ENCODE data around the gene USP6NL. TPM values are rescaled to one million over a fixed set of nuclear protein-coding genes. Genes with fewer than 3 reads are reported as not detected.

The USP6NL gene
- total RNA-seq, 4 donors from 2014 or later, result 10.4 to 14.9 (median 13.2) TPM

DNA sequence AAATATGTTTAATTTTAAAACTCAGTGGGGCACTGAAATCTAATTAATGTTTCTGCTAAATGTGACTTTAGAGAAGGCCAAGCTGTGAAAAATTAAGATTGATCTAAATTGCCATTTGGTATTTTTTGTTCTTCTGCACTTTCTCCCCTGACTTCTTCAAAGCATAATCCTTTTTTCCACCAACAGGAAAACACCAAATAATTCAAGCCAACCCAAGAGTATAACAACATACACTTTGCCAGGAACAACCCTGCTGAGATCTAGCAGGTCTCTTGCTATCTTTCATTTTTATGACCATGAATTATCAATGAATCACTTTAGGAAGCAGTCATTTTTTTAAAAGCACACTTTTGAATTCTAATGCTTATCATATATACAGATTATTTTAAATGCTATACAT lies 100.1 kb downstream of the USP6NL start:
- Histone ChIP-seq H3K27me3 (no peaks in the 10 kb centered on the region), H3K27ac (replicated peaks in 1 of 4) (no peak overlapping the region), H3K9me3 (no peaks in the 10 kb centered on the region), H3K4me1 (peaks cover 0 to 8% (median 0%) of the 10 kb centered on the region in 4 donors), H3K4me3 (no peak overlapping the region), H3K36me3 (peaks cover 0 to 11% (median 0%) of the 10 kb centered on the region in 4 donors)
- intact Hi-C loops (cut with DNase I), result no loop called here
- TF ChIP-seq, protein P1, sequence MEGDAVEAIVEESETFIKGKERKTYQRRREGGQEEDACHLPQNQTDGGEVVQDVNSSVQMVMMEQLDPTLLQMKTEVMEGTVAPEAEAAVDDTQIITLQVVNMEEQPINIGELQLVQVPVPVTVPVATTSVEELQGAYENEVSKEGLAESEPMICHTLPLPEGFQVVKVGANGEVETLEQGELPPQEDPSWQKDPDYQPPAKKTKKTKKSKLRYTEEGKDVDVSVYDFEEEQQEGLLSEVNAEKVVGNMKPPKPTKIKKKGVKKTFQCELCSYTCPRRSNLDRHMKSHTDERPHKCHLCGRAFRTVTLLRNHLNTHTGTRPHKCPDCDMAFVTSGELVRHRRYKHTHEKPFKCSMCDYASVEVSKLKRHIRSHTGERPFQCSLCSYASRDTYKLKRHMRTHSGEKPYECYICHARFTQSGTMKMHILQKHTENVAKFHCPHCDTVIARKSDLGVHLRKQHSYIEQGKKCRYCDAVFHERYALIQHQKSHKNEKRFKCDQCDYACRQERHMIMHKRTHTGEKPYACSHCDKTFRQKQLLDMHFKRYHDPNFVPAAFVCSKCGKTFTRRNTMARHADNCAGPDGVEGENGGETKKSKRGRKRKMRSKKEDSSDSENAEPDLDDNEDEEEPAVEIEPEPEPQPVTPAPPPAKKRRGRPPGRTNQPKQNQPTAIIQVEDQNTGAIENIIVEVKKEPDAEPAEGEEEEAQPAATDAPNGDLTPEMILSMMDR (IDR thresholded peaks at IDR 0.05), result no peak
- TF ChIP-seq POLR2A (IDR thresholded peaks at IDR 0.05; ENCODE audit: low read depth), result no peak
- TF ChIP-seq EP300 (IDR thresholded peaks at IDR 0.05), result no peak
- TF ChIP-seq POLR2AphosphoS5 (IDR thresholded peaks at IDR 0.05), result no peak
- DNase-seq (ENCODE audit: extremely low spot score), result no peak

DNA sequence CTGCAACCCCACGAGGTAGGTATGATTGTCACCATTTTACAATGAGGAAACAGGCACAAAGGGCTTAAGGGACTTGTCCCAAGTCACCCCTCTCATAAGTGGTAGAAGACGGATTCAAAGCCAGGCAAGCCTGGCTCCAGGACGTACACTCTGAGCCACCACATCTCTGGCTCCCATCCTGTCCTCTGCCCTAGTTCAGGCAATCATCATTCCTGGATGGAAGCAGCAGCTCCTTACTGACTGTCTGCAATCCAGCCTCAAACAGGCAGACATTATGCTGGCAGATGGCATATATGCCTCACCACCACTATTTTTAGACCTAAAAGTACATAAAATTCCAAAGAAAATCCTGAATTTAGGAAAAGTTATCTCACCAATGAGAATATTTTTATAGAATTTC lies 100.7 kb downstream of the USP6NL start:
- no peak for TF ChIP-seq POLR2A (IDR thresholded peaks at IDR 0.05; ENCODE audit: low read depth)
- TF ChIP-seq, protein P1 (IDR thresholded peaks at IDR 0.05), result no peak
- no peak for TF ChIP-seq EP300 (IDR thresholded peaks at IDR 0.05)
- TF ChIP-seq POLR2AphosphoS5 (IDR thresholded peaks at IDR 0.05), result no peak
- H3K27me3 ChIP-seq, result no peaks in the 10 kb centered on the region
- WGBS, result 76% methylated on average over 3 of the region's 3 CpGs
- H3K4me1 ChIP-seq, result peaks cover 0 to 8% (median 0%) of the 10 kb centered on the region in 4 donors
- H3K36me3 ChIP-seq, result peaks cover 0 to 11% (median 0%) of the 10 kb centered on the region in 4 donors
- no peak for DNase-seq (ENCODE audit: extremely low spot score)
- H3K27ac ChIP-seq (replicated peaks in 1 of 4), result no peak overlapping the region
- H3K9me3 ChIP-seq, result no peaks in the 10 kb centered on the region
- H3K4me3 ChIP-seq, result no peak overlapping the region
- intact Hi-C loops (cut with DNase I), result no loop called here

DNA sequence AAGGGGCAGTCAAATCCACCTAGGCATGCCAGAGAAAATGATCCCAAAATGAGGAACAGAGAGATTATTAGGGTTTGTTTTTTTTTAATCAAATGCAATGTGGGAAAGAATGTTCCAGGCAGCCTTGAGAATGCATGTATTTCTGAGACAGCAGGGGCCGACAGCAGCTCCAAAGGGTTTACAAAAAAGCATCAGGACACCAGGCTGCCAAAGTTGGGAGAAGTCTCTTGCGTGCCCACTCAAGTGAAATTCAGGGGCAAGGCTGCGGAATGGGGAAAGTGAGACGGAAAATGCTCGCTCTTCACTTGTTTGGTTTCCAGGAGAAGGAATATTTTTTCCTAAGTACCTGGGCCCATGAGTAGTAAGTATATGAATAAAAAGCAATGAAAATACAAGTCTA lies 101.2 kb downstream of the USP6NL start:
- no peak overlapping the region for H3K4me3 ChIP-seq
- H3K9me3 ChIP-seq, result no peaks in the 10 kb centered on the region
- no peak overlapping the region for H3K27ac ChIP-seq (replicated peaks in 1 of 4)
- DNase-seq (ENCODE audit: extremely low spot score), result no peak
- H3K27me3 ChIP-seq, result no peaks in the 10 kb centered on the region
- intact Hi-C loops (cut with DNase I), result no loop called here
- 98% methylated on average over 5 of the region's 5 CpGs for WGBS
- H3K4me1 ChIP-seq, result peaks cover 0 to 5% (median 0%) of the 10 kb centered on the region in 4 donors
- H3K36me3 ChIP-seq, result peaks cover 0 to 11% (median 0%) of the 10 kb centered on the region in 4 donors
- TF ChIP-seq EP300 (IDR thresholded peaks at IDR 0.05) (no peak), POLR2AphosphoS5 (IDR thresholded peaks at IDR 0.05) (no peak), POLR2A (IDR thresholded peaks at IDR 0.05; ENCODE audit: low read depth) (no peak)
- TF ChIP-seq, protein P1 (IDR thresholded peaks at IDR 0.05), result no peak

DNA sequence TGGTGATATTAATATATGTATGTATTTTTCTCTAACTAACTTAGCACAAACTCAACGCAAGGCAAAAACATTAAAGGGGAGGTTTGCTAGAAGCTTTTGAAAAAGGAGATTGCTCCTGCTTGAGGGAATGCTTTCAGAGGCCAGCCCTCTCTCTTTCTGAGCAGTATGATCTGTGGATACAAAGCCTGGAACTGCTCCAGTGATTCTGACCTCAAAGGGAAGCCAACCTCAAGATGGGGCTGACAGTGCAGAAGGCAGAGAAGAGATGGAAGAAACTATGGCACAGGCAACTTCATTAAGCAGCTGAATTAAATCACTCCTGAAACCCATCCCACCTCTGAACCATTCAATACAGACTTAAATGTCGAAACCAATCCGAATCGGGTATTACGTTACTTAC lies 102.4 kb downstream of the USP6NL start:
- TF ChIP-seq POLR2A (IDR thresholded peaks at IDR 0.05; ENCODE audit: low read depth) (no peak), POLR2AphosphoS5 (IDR thresholded peaks at IDR 0.05) (no peak), EP300 (IDR thresholded peaks at IDR 0.05) (no peak)
- TF ChIP-seq, protein P1 (IDR thresholded peaks at IDR 0.05), result no peak
- Histone ChIP-seq H3K27ac (replicated peaks in 1 of 4) (no peak overlapping the region), H3K27me3 (no peaks in the 10 kb centered on the region), H3K9me3 (no peaks in the 10 kb centered on the region), H3K4me1 (peaks cover 0 to 5% (median 0%) of the 10 kb centered on the region in 4 donors), H3K36me3 (peaks cover 0 to 11% (median 0%) of the 10 kb centered on the region in 4 donors), H3K4me3 (no peak overlapping the region)
- intact Hi-C loops (cut with DNase I), result no loop called here
- no peak for DNase-seq (ENCODE audit: extremely low spot score)
- 97% methylated on average over 5 of the region's 5 CpGs for whole genome bisulfite sequencing

DNA sequence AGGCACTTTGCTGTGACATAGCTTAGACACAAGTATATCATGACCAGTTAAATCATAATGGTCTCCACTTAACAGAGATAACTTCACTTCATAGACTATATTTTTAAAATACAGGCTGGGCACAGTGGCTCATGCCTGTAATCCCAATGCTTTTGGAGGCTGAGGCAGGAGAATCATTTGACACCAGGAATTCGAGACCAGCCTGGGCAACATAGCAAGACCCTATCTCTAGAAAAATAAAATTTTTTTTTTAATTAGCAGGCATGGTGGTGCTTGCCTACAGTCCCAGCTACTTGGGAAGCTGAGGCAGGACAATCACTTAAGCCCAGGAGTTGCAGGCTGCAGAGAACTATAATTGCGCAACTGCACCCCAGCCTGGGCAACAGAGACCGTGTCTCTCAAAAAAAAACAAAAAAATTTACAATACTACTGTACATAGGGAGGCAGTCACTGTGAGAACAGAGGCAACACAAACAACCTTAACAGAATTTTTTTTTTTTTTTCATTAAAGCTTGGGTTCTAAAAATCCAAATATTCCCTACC lies 105.1 kb downstream of the USP6NL start:
- WGBS, result 91% methylated on average over 3 of the region's 3 CpGs
- intact Hi-C loops (cut with DNase I), result no loop called here

More for the DNA sequence above, 105.1 kb downstream of the USP6NL start:
- DNase-seq (ENCODE audit: extremely low spot score), result no peak
- H3K27ac ChIP-seq (replicated peaks in 1 of 4), result no peak overlapping the region
- peaks cover 0 to 11% (median 1%) of the 10 kb centered on the region in 4 donors for H3K36me3 ChIP-seq
- H3K27me3 ChIP-seq, result no peaks in the 10 kb centered on the region
- no peak overlapping the region for H3K4me3 ChIP-seq
- H3K4me1 ChIP-seq, result peaks cover 0 to 5% (median 0%) of the 10 kb centered on the region in 4 donors
- TF ChIP-seq POLR2A (IDR thresholded peaks at IDR 0.05; ENCODE audit: low read depth) (no peak), EP300 (IDR thresholded peaks at IDR 0.05) (no peak), POLR2AphosphoS5 (IDR thresholded peaks at IDR 0.05) (no peak)
- TF ChIP-seq, protein P1 (IDR thresholded peaks at IDR 0.05), result no peak
- H3K9me3 ChIP-seq, result no peaks in the 10 kb centered on the region

Measured in esophagus muscularis mucosa (tissue), 4 donors.